Loucy (cell line): ENCODE results near the gene COL27A1.

Experiments used
- H2AFZ ChIP-seq: fragments of 200-600 bp; sonication (generic); 2 replicates; pipeline ENCODE4 v1.6.0; 2016; ENCODE audit warnings: antibody characterized with exemption, mild to moderate bottlenecking, low read length, moderate library complexity
- H3F3A ChIP-seq: fragments of 200-600 bp; 2 replicates; pipeline ENCODE4 v1.6.0; 2016; ENCODE audit warnings: antibody characterized with exemption, low read depth, mild to moderate bottlenecking
- H3K27me3 ChIP-seq: fragments of 200-600 bp; sonication (generic); 2 replicates; pipeline ENCODE4 v1.6.1; 2014; ENCODE audit warnings: low read length, mild to moderate bottlenecking; ENCODE audit not compliant: insufficient read depth, poor library complexity, severe bottlenecking
- H3K36me3 ChIP-seq: fragments of 200-600 bp; sonication (generic); 2 replicates; pipeline ENCODE4 v1.6.1; 2016; ENCODE audit warnings: low read length; ENCODE audit not compliant: insufficient read depth
- H3K4me1 ChIP-seq: fragments of 200-600 bp; sonication (generic); 2 replicates; pipeline ENCODE4 v1.5.1; 2014; ENCODE audit warnings: low read length, mild to moderate bottlenecking; ENCODE audit not compliant: insufficient read depth, poor library complexity, severe bottlenecking
- H3K4me2 ChIP-seq: fragments of 200-600 bp; sonication (generic); 2 replicates; pipeline ENCODE4 v1.6.0; 2014; ENCODE audit warnings: antibody characterized with exemption, low read length, low read depth, mild to moderate bottlenecking; ENCODE audit not compliant: poor library complexity, severe bottlenecking
- H3K4me3 ChIP-seq: fragments of 200-600 bp; sonication (generic); 2 replicates; pipeline ENCODE4 v1.5.1; 2014; ENCODE audit warnings: low read length, mild to moderate bottlenecking, mixed read lengths; ENCODE audit not compliant: poor library complexity, severe bottlenecking
- H3K79me2 ChIP-seq: fragments of 200-600 bp; sonication (generic); 2 replicates; pipeline ENCODE4 v1.6.1; 2014; ENCODE audit warnings: low read length; ENCODE audit not compliant: insufficient read depth
- H3K9ac ChIP-seq: fragments of 200-600 bp; sonication (generic); 2 replicates; pipeline ENCODE4 v1.6.0; 2014; ENCODE audit warnings: mild to moderate bottlenecking, low read depth, low read length, moderate library complexity; ENCODE audit not compliant: poor library complexity, severe bottlenecking
- H3K9me2 ChIP-seq: fragments of 200-600 bp; sonication (generic); replicated peaks from 2 replicates; pipeline ENCODE4 v1.6.1; 2016; ENCODE audit warnings: low read depth, low read length, mixed read lengths
- H3K9me3 ChIP-seq: fragments of 200-600 bp; sonication (generic); 2 replicates; pipeline ENCODE4 v1.6.1; 2014; ENCODE audit warnings: mild to moderate bottlenecking, antibody characterized with exemption, low read length, low read depth; ENCODE audit not compliant: insufficient read depth
- H4K20me1 ChIP-seq: fragments of 200-600 bp; sonication (generic); 2 replicates; pipeline ENCODE4 v1.6.0; 2014; ENCODE audit warnings: antibody characterized with exemption, low read length, mild to moderate bottlenecking; ENCODE audit not compliant: insufficient read depth, poor library complexity, severe bottlenecking
- CTCF ChIP-seq: fragments of 200-600 bp; sonication (generic); conservative IDR thresholded peaks from 2 replicates; pipeline ENCODE4 v1.5.1; 2014; ENCODE audit warnings: mild to moderate bottlenecking, antibody characterized with exemption, low read length
- EZH2phosphoT487 ChIP-seq: fragments of 200-600 bp; IDR thresholded peaks from 2 replicates; pipeline ENCODE4 v1.6.1; 2018; ENCODE audit warnings: antibody characterized with exemption, mild to moderate bottlenecking, moderate library complexity, borderline replicate concordance

COL27A1 gene

GRCh38 chr9:114345493-114346065 lies 190.2 kb downstream of the COL27A1 start:
- Histone ChIP-seq H3K27me3 (no peaks in the 10 kb centered on the region), H3K9me2 (no peaks in the 10 kb centered on the region), H2AFZ (no peak overlapping the region), H3K4me1 (peaks cover 19% of the 10 kb centered on the region), H3K4me3 (no peak overlapping the region), H3K79me2 (no peaks in the 10 kb centered on the region), H3F3A (0 out of 2 replicates have a peak, but pooled peaks cover 4% of the 10 kb centered on the region), H3K4me2 (no peak overlapping the region), H4K20me1 (peaks cover 7% of the 10 kb centered on the region), H3K9me3 (no peaks in the 10 kb centered on the region), H3K9ac (no peak overlapping the region), H3K36me3 (peaks cover 85% of the 10 kb centered on the region; the same call in 1 of the 2 replicates)
- TF ChIP-seq CTCF = no peak
- TF ChIP-seq EZH2phosphoT487 = no peak

- Histone ChIP-seq H3F3A (0 out of 2 replicates have a peak, but pooled peaks cover 4% of the 10 kb centered on the region), H3K36me3 (peaks cover 85% of the 10 kb centered on the region; the same call in 1 of the 2 replicates), H4K20me1 (peaks cover 7% of the 10 kb centered on the region), H3K4me3 (no peak overlapping the region), H3K27me3 (no peaks in the 10 kb centered on the region), H2AFZ (no peak overlapping the region), H3K4me2 (no peak overlapping the region), H3K4me1 (peaks cover 19% of the 10 kb centered on the region), H3K9me2 (no peaks in the 10 kb centered on the region), H3K9ac (no peak overlapping the region), H3K9me3 (no peaks in the 10 kb centered on the region), H3K79me2 (no peaks in the 10 kb centered on the region)
- TF ChIP-seq CTCF (no peak), EZH2phosphoT487 (no peak)
Measured at GRCh38 chr9:114346146-114346545, 190.8 kb downstream of the COL27A1 start.

- no peak overlapping the region for H3K9ac ChIP-seq
- H4K20me1 ChIP-seq = peaks cover 7% of the 10 kb centered on the region
- H3K4me1 ChIP-seq = peaks cover 19% of the 10 kb centered on the region
- TF ChIP-seq CTCF (no peak), EZH2phosphoT487 (no peak)
- 0 out of 2 replicates have a peak, but pooled peaks cover 4% of the 10 kb centered on the region for H3F3A ChIP-seq
- H3K36me3 ChIP-seq = peaks cover 84% of the 10 kb centered on the region; the same call in 1 of the 2 replicates
- H3K4me3 ChIP-seq = no peak overlapping the region
- no peaks in the 10 kb centered on the region for H3K9me2 ChIP-seq
- H3K27me3 ChIP-seq = no peaks in the 10 kb centered on the region
- H2AFZ ChIP-seq = no peak overlapping the region
- H3K4me2 ChIP-seq = no peak overlapping the region
- H3K9me3 ChIP-seq = no peaks in the 10 kb centered on the region
- H3K79me2 ChIP-seq = no peaks in the 10 kb centered on the region
Measured at GRCh38 chr9:114347675-114348074, 192.3 kb downstream of the COL27A1 start.
